Stomach smooth muscle (tissue), 2 donors: ENCODE data around the gene PSMD5.
A peak's percentile ranks its signal among the peaks of the same experiment; 100 is the strongest.

ENCODE experiments used
- H3K27ac ChIP-seq: one replicate; pipeline ENCODE4 v1.7.0; 2013; ENCODE audit warnings: mild to moderate bottlenecking, low read length, inconsistent platforms
- H3K27me3 ChIP-seq, 2 donors: one replicate each; pipeline ENCODE4 v1.7.0; 2013; ENCODE audit warnings: low read length in 2 of 2; ENCODE audit not compliant: insufficient read depth in 2 of 2, control insufficient read depth in 1 of 2
- H3K36me3 ChIP-seq, 2 donors: one replicate each; pipeline ENCODE4 v1.7.0; 2013; ENCODE audit warnings: low read length in 2 of 2; ENCODE audit not compliant: control insufficient read depth in 2 of 2, insufficient read depth in 2 of 2
- H3K4me1 ChIP-seq: one replicate; pipeline ENCODE4 v1.7.0; 2013; ENCODE audit warnings: low read length; ENCODE audit not compliant: control insufficient read depth, insufficient read depth
- H3K4me3 ChIP-seq, 2 donors: one replicate each; pipeline ENCODE4 v1.7.0; 2013; ENCODE audit warnings: low read length in 2 of 2
- H3K9ac ChIP-seq, 2 donors: one replicate each; pipeline ENCODE4 v1.7.0; 2013; ENCODE audit warnings: low read length in 2 of 2, mild to moderate bottlenecking in 1 of 2
- H3K9me3 ChIP-seq, 2 donors: one replicate each; pipeline ENCODE4 v1.7.0; 2013; ENCODE audit warnings: low read length in 2 of 2; ENCODE audit not compliant: control insufficient read depth in 2 of 2
- donor health status: healthy.
- donor health status: Pancreatic carcinoma.

Gene PSMD5

GRCh38 chr9:120883608-120883996 is 40.9 kb upstream of the PSMD5 start:
- H3K9me3 ChIP-seq, result no peaks in the 10 kb centered on the region
- no peak overlapping the region for H3K27ac ChIP-seq
- no peak overlapping the region for H3K4me3 ChIP-seq
- H3K36me3 ChIP-seq, result no peaks in the 10 kb centered on the region
- no peaks in the 10 kb centered on the region for H3K27me3 ChIP-seq
- no peaks in the 10 kb centered on the region for H3K4me1 ChIP-seq
- no peak overlapping the region for H3K9ac ChIP-seq

- no peaks in the 10 kb centered on the region for H3K9me3 ChIP-seq
- no peaks in the 10 kb centered on the region for H3K27me3 ChIP-seq
- no peaks in the 10 kb centered on the region for H3K36me3 ChIP-seq
- peaks cover 2% of the 10 kb centered on the region for H3K4me1 ChIP-seq
- no peak overlapping the region for H3K27ac ChIP-seq
- no peak overlapping the region for H3K4me3 ChIP-seq
- H3K9ac ChIP-seq, result no peak overlapping the region
Measured at GRCh38 chr9:120882935-120883607, 40.3 kb upstream of the PSMD5 start.

- Histone ChIP-seq H3K4me1 (peaks cover 18% of the 10 kb centered on the region), H3K27me3 (no peaks in the 10 kb centered on the region), H3K27ac (no peak overlapping the region), H3K9ac (no peak overlapping the region), H3K36me3 (no peaks in the 10 kb centered on the region), H3K4me3 (no peak overlapping the region), H3K9me3 (no peaks in the 10 kb centered on the region)
Measured at GRCh38 chr9:120879446-120879845, 36.7 kb upstream of the PSMD5 start.

GRCh38 chr9:120878188-120879130 is 35.7 kb upstream of the PSMD5 start:
- Histone ChIP-seq H3K4me3 (peak overlapping the region; percentile 91 to 94), H3K36me3 (peaks cover 2 to 8% of the 10 kb centered on the region in 2 donors), H3K4me1 (peaks cover 18% of the 10 kb centered on the region), H3K27me3 (no peaks in the 10 kb centered on the region), H3K9me3 (no peaks in the 10 kb centered on the region), H3K9ac (peak overlapping the region; percentile 13 to 80), H3K27ac (peak overlapping the region; percentile 93)

GRCh38 chr9:120877276-120878034 is 34.7 kb upstream of the PSMD5 start:
- Histone ChIP-seq H3K36me3 (peaks cover 10 to 13% of the 10 kb centered on the region in 2 donors), H3K27ac (peak overlapping the region; percentile 93), H3K4me3 (peak overlapping the region; percentile 91 to 94), H3K9me3 (no peaks in the 10 kb centered on the region), H3K4me1 (peaks cover 18% of the 10 kb centered on the region), H3K27me3 (no peaks in the 10 kb centered on the region), H3K9ac (peak overlapping the region; percentile 80 to 87)

- Histone ChIP-seq H3K36me3 (peaks cover 10 to 18% of the 10 kb centered on the region in 2 donors), H3K4me1 (peaks cover 18% of the 10 kb centered on the region), H3K9ac (peak within 1 kb of the TSS; percentile 85 to 87), H3K27me3 (no peaks in the 10 kb centered on the region), H3K4me3 (peak within 1 kb of the TSS; percentile 91 to 94), H3K9me3 (no peaks in the 10 kb centered on the region), H3K27ac (peak within 1 kb of the TSS; percentile 93)
Measured at GRCh38 chr9:120876842-120877240, 34.1 kb upstream of the PSMD5 start, which contains the start of gene PHF19. TSS of gene PHF19 (minus strand) at chr9:120877188. CDS start at chr9:120874741, 2,447 bp downstream.

- peaks cover 10 to 18% of the 10 kb centered on the region in 2 donors for H3K36me3 ChIP-seq
- H3K9me3 ChIP-seq, result no peaks in the 10 kb centered on the region
- H3K4me1 ChIP-seq, result peaks cover 18% of the 10 kb centered on the region
- H3K4me3 ChIP-seq, result peak overlapping the region; percentile 66 to 78
- H3K9ac ChIP-seq, result peak overlapping the region; percentile 73 to 85
- H3K27ac ChIP-seq, result peak overlapping the region; percentile 91
- H3K27me3 ChIP-seq, result no peaks in the 10 kb centered on the region
Measured at GRCh38 chr9:120875954-120876841, 33.5 kb upstream of the PSMD5 start.

GRCh38 chr9:120875643-120875953 is 32.9 kb upstream of the PSMD5 start:
- Histone ChIP-seq H3K9ac (peak overlapping the region; percentile 42 to 85), H3K9me3 (no peaks in the 10 kb centered on the region), H3K27me3 (no peaks in the 10 kb centered on the region), H3K4me3 (peak overlapping the region; percentile 38 to 78), H3K36me3 (peaks cover 10 to 18% of the 10 kb centered on the region in 2 donors), H3K4me1 (peaks cover 18% of the 10 kb centered on the region), H3K27ac (peak overlapping the region; percentile 91)

- no peaks in the 10 kb centered on the region for H3K9me3 ChIP-seq
- no peaks in the 10 kb centered on the region for H3K27me3 ChIP-seq
- H3K9ac ChIP-seq, result no peak overlapping the region
- peak overlapping the region in 1 of 2 donors; percentile 78 for H3K4me3 ChIP-seq
- H3K36me3 ChIP-seq, result peaks cover 10 to 21% of the 10 kb centered on the region in 2 donors
- peaks cover 20% of the 10 kb centered on the region for H3K4me1 ChIP-seq
- H3K27ac ChIP-seq, result peak overlapping the region; percentile 91
Measured at GRCh38 chr9:120875195-120875565, 32.5 kb upstream of the PSMD5 start.
